WERI-Rb-1 (cell line): ENCODE measurements around the gene KHNYN.
"Not testable (repeated sequence)": the region's sequence is repeated elsewhere in the genome, so short reads cannot be mapped to it uniquely, and the experiment has no call there.

ENCODE experiments used
- DNase-seq: peaks from one replicate; pipeline ENCODE4 v3.0.0-alpha.2; 2020
- H3K27ac ChIP-seq: fragments of 250-450 bp; sonication (Bioruptor Pico); 2 replicates; pipeline ENCODE4 v1.5.1; 2020; ENCODE audit warnings: mild to moderate bottlenecking, moderate library complexity
- H3K27me3 ChIP-seq: fragments of 250-450 bp; sonication (Bioruptor Pico); 2 replicates; pipeline ENCODE4 v1.5.1; 2021; ENCODE audit warnings: mild to moderate bottlenecking, low read depth, moderate library complexity; ENCODE audit not compliant: insufficient read depth, severe bottlenecking
- H3K36me3 ChIP-seq: fragments of 250-450 bp; sonication (Bioruptor Pico); 2 replicates; pipeline ENCODE4 v1.5.1; 2020; ENCODE audit warnings: mild to moderate bottlenecking, moderate library complexity
- H3K4me3 ChIP-seq: 2 replicates; pipeline ENCODE4 v1.5.1; 2011; ENCODE audit warnings: low read depth, mild to moderate bottlenecking, control low read depth, low read length
- H3K9me3 ChIP-seq: fragments of 250-450 bp; sonication (Bioruptor Pico); 2 replicates; pipeline ENCODE4 v1.5.1; 2021; ENCODE audit warnings: mild to moderate bottlenecking, moderate library complexity; ENCODE audit not compliant: severe bottlenecking
- TF ChIP-seq, protein P1 (sequence below): IDR thresholded peaks from 2 replicates; pipeline ENCODE4 v1.5.1; 2011; ENCODE audit warnings: low read depth, mild to moderate bottlenecking, control low read depth, inconsistent platforms, low read length

KHNYN gene

GRCh38 chr14:24441485-24441884 is 11.7 kb downstream of the KHNYN start:
- no peak for DNase-seq
- TF ChIP-seq, protein P1, sequence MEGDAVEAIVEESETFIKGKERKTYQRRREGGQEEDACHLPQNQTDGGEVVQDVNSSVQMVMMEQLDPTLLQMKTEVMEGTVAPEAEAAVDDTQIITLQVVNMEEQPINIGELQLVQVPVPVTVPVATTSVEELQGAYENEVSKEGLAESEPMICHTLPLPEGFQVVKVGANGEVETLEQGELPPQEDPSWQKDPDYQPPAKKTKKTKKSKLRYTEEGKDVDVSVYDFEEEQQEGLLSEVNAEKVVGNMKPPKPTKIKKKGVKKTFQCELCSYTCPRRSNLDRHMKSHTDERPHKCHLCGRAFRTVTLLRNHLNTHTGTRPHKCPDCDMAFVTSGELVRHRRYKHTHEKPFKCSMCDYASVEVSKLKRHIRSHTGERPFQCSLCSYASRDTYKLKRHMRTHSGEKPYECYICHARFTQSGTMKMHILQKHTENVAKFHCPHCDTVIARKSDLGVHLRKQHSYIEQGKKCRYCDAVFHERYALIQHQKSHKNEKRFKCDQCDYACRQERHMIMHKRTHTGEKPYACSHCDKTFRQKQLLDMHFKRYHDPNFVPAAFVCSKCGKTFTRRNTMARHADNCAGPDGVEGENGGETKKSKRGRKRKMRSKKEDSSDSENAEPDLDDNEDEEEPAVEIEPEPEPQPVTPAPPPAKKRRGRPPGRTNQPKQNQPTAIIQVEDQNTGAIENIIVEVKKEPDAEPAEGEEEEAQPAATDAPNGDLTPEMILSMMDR, result no peak
- no peaks in the 10 kb centered on the region for H3K27me3 ChIP-seq
- peak overlapping the region; percentile 94 for H3K27ac ChIP-seq
- H3K36me3 ChIP-seq, result peaks cover 40% of the 10 kb centered on the region
- no peaks in the 10 kb centered on the region for H3K9me3 ChIP-seq
- peak overlapping the region; percentile 71 for H3K4me3 ChIP-seq

GRCh38 chr14:24441904-24442239 is 12.1 kb downstream of the KHNYN start:
- H3K9me3 ChIP-seq, result no peaks in the 10 kb centered on the region
- no peaks in the 10 kb centered on the region for H3K27me3 ChIP-seq
- no peak for DNase-seq

DNA sequence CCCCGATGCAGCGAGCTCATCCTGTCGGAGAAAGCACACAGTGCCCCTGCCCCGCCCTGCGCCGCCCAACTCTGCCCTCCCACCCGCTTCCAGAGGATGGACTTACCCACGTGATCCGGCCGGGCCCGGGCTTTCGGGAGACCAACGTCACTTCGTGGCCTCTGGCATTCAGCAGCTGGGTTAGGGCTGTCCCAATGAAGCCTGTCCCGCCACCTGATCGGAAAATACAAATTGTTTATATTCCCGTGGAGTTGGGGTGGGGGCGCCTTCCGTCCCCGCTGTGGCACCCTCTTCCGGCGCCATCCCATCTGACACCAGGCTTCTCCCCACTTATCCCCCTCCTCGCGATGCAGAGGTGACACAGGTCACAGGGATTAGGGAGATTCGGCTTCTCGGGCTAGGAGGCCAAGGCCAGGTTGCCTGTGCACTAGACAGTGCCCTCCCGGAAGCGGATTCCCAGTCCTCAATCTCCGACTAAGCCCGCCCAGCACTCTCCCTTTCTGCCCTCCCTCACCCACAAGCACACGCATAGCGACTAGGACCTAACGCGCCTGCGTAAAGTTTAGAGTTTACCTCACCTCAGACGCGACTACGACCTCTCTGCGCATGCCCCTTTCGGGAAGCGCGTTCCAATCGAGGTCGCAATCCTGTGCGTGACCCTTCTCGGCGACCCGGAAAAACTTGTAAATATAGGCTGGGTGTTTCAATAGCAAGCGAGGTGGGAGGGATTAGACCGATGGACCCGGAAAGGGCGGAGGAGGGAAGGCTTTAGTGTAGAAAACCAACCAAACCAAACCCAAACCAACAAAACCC is 12.7 kb downstream of the KHNYN start, which contains the start of gene SDR39U1:
Gene SDR39U1, minus strand, starts transcription at position 537 of the 813 bp plus-strand sequence. Its CDS starts 7 bp downstream, at position 530.
- TF ChIP-seq, protein P1, result no peak

More at GRCh38 chr14:24441904-24442239, 12.1 kb downstream of the KHNYN start:
- H3K27ac ChIP-seq, result peak overlapping the region; percentile 94
- H3K4me3 ChIP-seq, result peak overlapping the region; percentile 71
- peaks cover 39% of the 10 kb centered on the region for H3K36me3 ChIP-seq
- TF ChIP-seq, protein P1, result no peak

DNA sequence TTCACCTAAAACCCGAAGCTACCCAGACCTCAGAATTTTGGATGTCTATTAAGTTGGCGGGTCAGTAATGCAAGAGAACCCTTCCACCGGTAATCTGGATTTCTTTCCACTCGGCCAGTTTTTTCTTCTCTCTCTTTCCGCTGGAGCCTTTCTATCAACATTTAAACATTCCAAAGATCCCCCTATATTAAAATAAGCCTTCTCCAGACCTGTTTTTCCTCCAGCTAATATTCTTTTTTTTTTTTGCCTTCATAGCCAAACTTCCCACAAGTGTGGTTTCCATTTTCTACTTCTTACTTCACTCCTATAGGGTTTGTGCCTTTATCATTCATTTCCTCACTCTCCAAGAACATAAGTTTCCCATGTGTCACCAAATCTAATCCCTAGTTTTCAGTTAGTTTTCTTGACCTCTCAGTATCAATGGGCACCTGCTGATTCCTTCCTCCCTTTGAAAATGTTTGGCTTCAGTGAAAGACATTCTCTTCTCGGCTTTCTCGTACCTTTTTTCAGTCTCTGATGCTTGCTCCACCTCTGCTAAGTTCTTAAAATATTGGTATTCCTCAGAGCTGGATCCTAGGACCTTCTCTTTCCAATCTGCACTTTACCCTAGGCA is 13.4 kb downstream of the KHNYN start:
- H3K27me3 ChIP-seq, result no peaks in the 10 kb centered on the region
- DNase-seq, result no peak
- H3K36me3 ChIP-seq, result peaks cover 33% of the 10 kb centered on the region
- TF ChIP-seq, protein P1, result no peak
- no peaks in the 10 kb centered on the region for H3K9me3 ChIP-seq
- peak overlapping the region; percentile 75 for H3K27ac ChIP-seq
- H3K4me3 ChIP-seq, result peak overlapping the region; percentile 71

More for the DNA sequence above, 12.7 kb downstream of the KHNYN start, which contains the start of gene SDR39U1:
- Histone ChIP-seq H3K27ac (peak within 1 kb of the TSS; percentile 94), H3K9me3 (no peaks in the 10 kb centered on the region), H3K27me3 (no peaks in the 10 kb centered on the region), H3K4me3 (peak within 1 kb of the TSS; percentile 71), H3K36me3 (peaks cover 39% of the 10 kb centered on the region)
- DNase-seq, result peak; percentile 98

GRCh38 chr14:24450828-24451227 is 21.1 kb downstream of the KHNYN start:
- DNase-seq, H3K27ac ChIP-seq, H3K27me3 ChIP-seq, H3K4me3 ChIP-seq, H3K36me3 ChIP-seq, H3K9me3 ChIP-seq: not testable (repeated sequence)

GRCh38 chr14:24456980-24457379 is 27.2 kb downstream of the KHNYN start:
- no peaks in the 10 kb centered on the region for H3K36me3 ChIP-seq
- H3K27me3 ChIP-seq, result peaks cover 16% of the 10 kb centered on the region
- H3K4me3 ChIP-seq, result no peak overlapping the region
- TF ChIP-seq, protein P1, result no peak
- H3K9me3 ChIP-seq, result peaks cover 3% of the 10 kb centered on the region
- no peak for DNase-seq
- no peak overlapping the region for H3K27ac ChIP-seq
